ENCODE data around the gene UBASH3B. TPM values are rescaled to one million over a fixed set of nuclear protein-coding genes. Genes with fewer than 3 reads are reported as not detected.

The UBASH3B gene
- total RNA-seq, 3 donors from 2014 or later = 3.5 to 5.9 (median 3.9) TPM

GRCh38 chr11:122659676-122660554 is 4.4 kb downstream of the UBASH3B start:
- H3K4me3 ChIP-seq = no peak overlapping the region
- no peaks in the 10 kb centered on the region for H3K9me3 ChIP-seq
- H3K36me3 ChIP-seq (ENCODE audit: low read depth) = no peaks in the 10 kb centered on the region
- DNase-seq (no peak), ATAC-seq (no peak)
- intact Hi-C loops (cut with DNase I, micrococcal nuclease) = no loop called here
- peaks cover 9% of the 10 kb centered on the region for H3K4me1 ChIP-seq (ENCODE audit: low read depth)
- no peak for TF ChIP-seq CTCF (IDR thresholded peaks at IDR 0.05)

- Histone ChIP-seq H3K4me3 (no peak overlapping the region), H3K4me1 (ENCODE audit: low read depth) (peaks cover 9% of the 10 kb centered on the region), H3K9me3 (no peaks in the 10 kb centered on the region), H3K36me3 (ENCODE audit: low read depth) (no peaks in the 10 kb centered on the region)
- TF ChIP-seq CTCF (IDR thresholded peaks at IDR 0.05) = no peak
- intact Hi-C loops (cut with DNase I, micrococcal nuclease) = no loop called here
- no peak for ATAC-seq
- DNase-seq = no peak
Measured at GRCh38 chr11:122661182-122661945, 5.8 kb downstream of the UBASH3B start.

- no peaks in the 10 kb centered on the region for H3K36me3 ChIP-seq (ENCODE audit: low read depth)
- no peak for TF ChIP-seq CTCF (IDR thresholded peaks at IDR 0.05)
- intact Hi-C loops (cut with DNase I, micrococcal nuclease) = no loop called here
- no peaks in the 10 kb centered on the region for H3K9me3 ChIP-seq
- H3K4me3 ChIP-seq = no peak overlapping the region
- no peak for ATAC-seq
- no peak for DNase-seq
- no peaks in the 10 kb centered on the region for H3K4me1 ChIP-seq (ENCODE audit: low read depth)
Measured at GRCh38 chr11:122663056-122663740, 7.7 kb downstream of the UBASH3B start.

GRCh38 chr11:122663764-122664163 is 8.2 kb downstream of the UBASH3B start:
- ATAC-seq (no peak), DNase-seq (no peak)
- Histone ChIP-seq H3K4me1 (ENCODE audit: low read depth) (no peaks in the 10 kb centered on the region), H3K4me3 (no peak overlapping the region), H3K36me3 (ENCODE audit: low read depth) (no peaks in the 10 kb centered on the region), H3K9me3 (no peaks in the 10 kb centered on the region)
- no peak for TF ChIP-seq CTCF (IDR thresholded peaks at IDR 0.05)
- intact Hi-C loops (cut with DNase I, micrococcal nuclease) = no loop called here

GRCh38 chr11:122664188-122664587 is 8.7 kb downstream of the UBASH3B start:
- DNase-seq (no peak), ATAC-seq (no peak)
- Histone ChIP-seq H3K4me3 (no peak overlapping the region), H3K9me3 (no peaks in the 10 kb centered on the region), H3K36me3 (ENCODE audit: low read depth) (no peaks in the 10 kb centered on the region), H3K4me1 (ENCODE audit: low read depth) (no peaks in the 10 kb centered on the region)
- no peak for TF ChIP-seq CTCF (IDR thresholded peaks at IDR 0.05)
- intact Hi-C loops (cut with DNase I, micrococcal nuclease) = no loop called here
